Endodermal cell (in vitro differentiated cells): ENCODE measurements around the gene HOXB2. TPM values are rescaled to one million over a fixed set of nuclear protein-coding genes. Genes with fewer than 3 reads are reported as not detected.

Experiments
- DNase-seq: peaks from one replicate; pipeline ENCODE4 v3.0.0-alpha.2; 2017
- H3K27ac ChIP-seq: 2 replicates; pipeline ENCODE4 v1.5.1; 2013; ENCODE audit warnings: mild to moderate bottlenecking, low read depth, low read length, moderate library complexity
- H3K27me3 ChIP-seq: 2 replicates; pipeline ENCODE4 v1.6.1; 2013; ENCODE audit warnings: mild to moderate bottlenecking, low read length, moderate library complexity; ENCODE audit not compliant: insufficient read depth, control insufficient read depth, poor library complexity, severe bottlenecking
- H3K36me3 ChIP-seq: 2 replicates; pipeline ENCODE4 v1.7.0; 2013; ENCODE audit warnings: mild to moderate bottlenecking, low read length, moderate library complexity; ENCODE audit not compliant: control insufficient read depth, insufficient read depth
- H3K4me1 ChIP-seq: one replicate; pipeline ENCODE4 v1.7.0; 2013; ENCODE audit warnings: low read length; ENCODE audit not compliant: control insufficient read depth, insufficient read depth
- H3K4me3 ChIP-seq: 2 replicates; pipeline ENCODE4 v1.5.1; 2013; ENCODE audit warnings: mild to moderate bottlenecking, low read length, moderate library complexity
- H3K9ac ChIP-seq: 2 replicates; pipeline ENCODE4 v1.6.1; 2013; ENCODE audit warnings: mild to moderate bottlenecking, low read length, moderate library complexity; ENCODE audit not compliant: poor library complexity, severe bottlenecking; ENCODE audit errors: extremely low read depth
- H3K9me3 ChIP-seq: 2 replicates; pipeline ENCODE4 v1.6.1; 2013; ENCODE audit warnings: mild to moderate bottlenecking, low read length, moderate library complexity; ENCODE audit not compliant: control insufficient read depth
- H3K27ac Mint-ChIP-seq: 2 replicates; pipeline ENCODE4 v1.8.0; 2020; ENCODE audit warnings: mixed read lengths
- H3K27me3 Mint-ChIP-seq: 2 replicates; pipeline ENCODE4 v1.8.0; 2021; ENCODE audit warnings: mild to moderate bottlenecking, mixed read lengths; ENCODE audit not compliant: insufficient read depth
- H3K36me3 Mint-ChIP-seq: 2 replicates; pipeline ENCODE4 v1.8.0; 2020; ENCODE audit warnings: low read depth, mixed read lengths
- H3K4me1 Mint-ChIP-seq: 2 replicates; pipeline ENCODE4 v1.8.0; 2020; ENCODE audit warnings: mixed read lengths
- H3K4me3 Mint-ChIP-seq: 2 replicates; pipeline ENCODE4 v1.8.0; 2020; ENCODE audit warnings: mild to moderate bottlenecking, moderate library complexity, mixed read lengths
- H3K9me3 Mint-ChIP-seq: 2 replicates; pipeline ENCODE4 v1.8.0; 2020; ENCODE audit warnings: mild to moderate bottlenecking, mixed read lengths
- CTCF ChIP-seq: fragments of 200-600 bp; sonication (generic); conservative IDR thresholded peaks from 2 replicates; pipeline ENCODE4 v1.5.0; 2021; ENCODE audit warnings: antibody characterized with exemption, mild to moderate bottlenecking
- WGBS, 2 experiments: methylation state at CpG; one replicate each; pipeline versions ENCODE4 v1.1.5 to v1.1.7; 2013; ENCODE audit warnings: missing lambda C conversion rate in 2 of 2, mixed read lengths in 1 of 2; ENCODE audit not compliant: insufficient coverage in 1 of 2, insufficient read length in 1 of 2; 5-methylcytosine and 5-hydroxymethylcytosine counted together
- total RNA-seq, 2 donors: library from RNA; stranded (reverse); fragmentation: NEBNext Ultra II Directional in 1 of 2; extraction: Animal tissue kit (Norgen Biotek cat#: 25700) in 1 of 2; gene quantifications; 2 replicates in 1 of 2; 3 replicates in 1 of 2; pipeline ENCODE4 v1.2.1, GENCODE V29; 2021

The HOXB2 gene
- total RNA-seq, 2 donors from 2014 or later = 0.22 TPM; not detected in 1

GRCh38 chr17:48570325-48571023 is 25.6 kb upstream of the HOXB2 start:
- WGBS, 2 experiments = 1 to 2% methylated on average over 11 to 19 of the region's 19 CpGs
- TF ChIP-seq CTCF = no peak
- Mint-ChIP-seq H3K27me3 (no peaks in the 10 kb centered on the region), H3K4me3 (peak overlapping the region; percentile 27), H3K27ac (no peak overlapping the region), H3K36me3 (no peaks in the 10 kb centered on the region), H3K4me1 (peaks cover 16% of the 10 kb centered on the region), H3K9me3 (no peaks in the 10 kb centered on the region)
- peak; percentile 89 for DNase-seq
- Histone ChIP-seq H3K9ac (no peak overlapping the region), H3K4me3 (peak overlapping the region; percentile 69), H3K27me3 (peaks cover 100% of the 10 kb centered on the region), H3K36me3 (no peaks in the 10 kb centered on the region), H3K9me3 (peaks cover 13% of the 10 kb centered on the region), H3K4me1 (peaks cover 13% of the 10 kb centered on the region), H3K27ac (no peak overlapping the region)

GRCh38 chr17:48569674-48570324 is 24.9 kb upstream of the HOXB2 start:
- Histone ChIP-seq H3K4me1 (peaks cover 13% of the 10 kb centered on the region), H3K27me3 (peaks cover 100% of the 10 kb centered on the region), H3K9me3 (peaks cover 13% of the 10 kb centered on the region), H3K36me3 (no peaks in the 10 kb centered on the region), H3K9ac (no peak overlapping the region), H3K27ac (no peak overlapping the region), H3K4me3 (no peak overlapping the region)
- peak; percentile 48 for TF ChIP-seq CTCF
- no peaks in the 10 kb centered on the region for H3K27me3 Mint-ChIP-seq
- DNase-seq = no peak
- H3K9me3 Mint-ChIP-seq = no peaks in the 10 kb centered on the region
- no peaks in the 10 kb centered on the region for H3K36me3 Mint-ChIP-seq
- no peak overlapping the region for H3K27ac Mint-ChIP-seq
- peak overlapping the region; percentile 27 for H3K4me3 Mint-ChIP-seq
- peaks cover 16% of the 10 kb centered on the region for H3K4me1 Mint-ChIP-seq
- WGBS, 2 experiments = 0 to 14% methylated on average over 2 to 4 of the region's 6 CpGs

GRCh38 chr17:48569240-48569582 is 24.3 kb upstream of the HOXB2 start:
- peaks cover 13% of the 10 kb centered on the region for H3K4me1 ChIP-seq
- H3K4me3 Mint-ChIP-seq = no peak overlapping the region

More at GRCh38 chr17:48569240-48569582, 24.3 kb upstream of the HOXB2 start:
- no peaks in the 10 kb centered on the region for H3K27me3 Mint-ChIP-seq
- no peaks in the 10 kb centered on the region for H3K9me3 Mint-ChIP-seq
- H3K4me1 Mint-ChIP-seq = peaks cover 16% of the 10 kb centered on the region
- no peak for DNase-seq
- peaks cover 13% of the 10 kb centered on the region for H3K9me3 ChIP-seq
- no peaks in the 10 kb centered on the region for H3K36me3 ChIP-seq
- no peak overlapping the region for H3K27ac ChIP-seq
- H3K4me3 ChIP-seq = peak overlapping the region; percentile 14
- H3K27ac Mint-ChIP-seq = no peak overlapping the region
- H3K27me3 ChIP-seq = peaks cover 99% of the 10 kb centered on the region
- no peak overlapping the region for H3K9ac ChIP-seq
- H3K36me3 Mint-ChIP-seq = no peaks in the 10 kb centered on the region
- no peak for TF ChIP-seq CTCF
- WGBS, 2 experiments = 5% methylated on average over 1 of the region's 3 CpGs; no CpG with 5 or more reads in 1 of the 2 experiments
